GM23338 (cell line): ENCODE data around the gene PRR4. TPM values are rescaled to one million over a fixed set of nuclear protein-coding genes. Genes with fewer than 3 reads are reported as not detected.

Source experiments
- ATAC-seq: fragments of 200-7000 bp; cut with Tn5 transposase; 3 replicates; pipeline ENCODE4 v1.9.1; 2020
- DNase-seq: peaks from one replicate; pipeline ENCODE4 v3.0.0-alpha.2; 2015; ENCODE audit warnings: low spot score
- H2AFZ ChIP-seq: fragments of 200-600 bp; sonication (generic); 2 replicates; pipeline ENCODE4 v1.8.0; 2016; ENCODE audit warnings: antibody characterized with exemption, mild to moderate bottlenecking, moderate library complexity
- H3F3A ChIP-seq: fragments of 200-600 bp; sonication (generic); replicated peaks from 2 replicates; pipeline ENCODE4 v1.8.0; 2017; ENCODE audit warnings: antibody characterized with exemption, mixed run types, low read depth
- H3K27ac ChIP-seq: fragments of 200-600 bp; sonication (generic); 2 replicates; pipeline ENCODE4 v1.6.1; 2016; ENCODE audit warnings: low read depth
- H3K27me3 ChIP-seq: fragments of 200-600 bp; sonication (generic); 2 replicates; pipeline ENCODE4 v1.8.0; 2016; ENCODE audit warnings: mild to moderate bottlenecking, mixed run types, moderate library complexity; ENCODE audit not compliant: insufficient read depth
- H3K36me3 ChIP-seq: fragments of 200-600 bp; sonication (generic); 2 replicates; pipeline ENCODE4 v1.8.0; 2016; ENCODE audit warnings: mild to moderate bottlenecking; ENCODE audit not compliant: insufficient read depth
- H3K4me1 ChIP-seq: fragments of 200-600 bp; sonication (generic); 2 replicates; pipeline ENCODE4 v1.8.0; 2016; ENCODE audit warnings: mild to moderate bottlenecking, moderate library complexity; ENCODE audit not compliant: insufficient read depth
- H3K4me2 ChIP-seq: fragments of 200-600 bp; sonication (generic); 2 replicates; pipeline ENCODE4 v1.7.1; 2017; ENCODE audit warnings: mixed run types
- H3K4me3 ChIP-seq: fragments of 200-600 bp; sonication (generic); 2 replicates; pipeline ENCODE4 v1.6.1; 2016; ENCODE audit warnings: mixed run types
- H3K79me2 ChIP-seq: fragments of 200-600 bp; sonication (generic); replicated peaks from 2 replicates; pipeline ENCODE4 v1.8.0; 2017; ENCODE audit warnings: mild to moderate bottlenecking; ENCODE audit not compliant: insufficient read depth
- H3K9me2 ChIP-seq: fragments of 200-600 bp; sonication (generic); 2 replicates; pipeline ENCODE4 v1.8.0; 2017; ENCODE audit not compliant: insufficient read depth
- H4K20me1 ChIP-seq: fragments of 200-600 bp; sonication (generic); replicated peaks from 2 replicates; pipeline ENCODE4 v1.8.0; 2017; ENCODE audit warnings: mild to moderate bottlenecking; ENCODE audit not compliant: insufficient read depth
- H3K27ac Mint-ChIP-seq: 2 replicates; pipeline ENCODE4 v1.8.0; 2020; ENCODE audit warnings: inconsistent platforms, mild to moderate bottlenecking, moderate library complexity, mixed read lengths
- H3K27me3 Mint-ChIP-seq: 3 replicates; pipeline ENCODE4 v1.8.0; 2022; ENCODE audit warnings: low read depth, mild to moderate bottlenecking, moderate library complexity, mixed read lengths, inconsistent platforms; ENCODE audit not compliant: insufficient read depth, poor library complexity
- H3K36me3 Mint-ChIP-seq: 3 replicates; pipeline ENCODE4 v1.8.0; 2021; ENCODE audit warnings: low read depth, mild to moderate bottlenecking, inconsistent platforms, moderate library complexity, mixed read lengths
- H3K4me1 Mint-ChIP-seq: 3 replicates; pipeline ENCODE4 v1.8.0; 2020; ENCODE audit warnings: mild to moderate bottlenecking, inconsistent platforms, mixed read lengths
- H3K4me3 Mint-ChIP-seq: 3 replicates; pipeline ENCODE4 v1.8.0; 2021; ENCODE audit warnings: moderate library complexity, mild to moderate bottlenecking, inconsistent platforms, mixed read lengths
- H3K9me3 Mint-ChIP-seq: 3 replicates; pipeline ENCODE4 v1.8.0; 2020; ENCODE audit warnings: moderate library complexity, mild to moderate bottlenecking, inconsistent platforms, mixed read lengths
- CREB1 ChIP-seq: fragments of 250-450 bp; sonication (Bioruptor Pico); IDR thresholded peaks from 2 replicates; pipeline ENCODE4 v1.5.0; 2020; ENCODE audit warnings: low read depth, mild to moderate bottlenecking, moderate library complexity
- CTCF ChIP-seq, 2 experiments: fragments of 200-600 bp in 1 of 2; sonication (generic) in 1 of 2; conservative IDR thresholded peaks; 2 replicates each; pipeline versions ENCODE4 v1.5.1 to v1.6.1; 2016 to 2017; ENCODE audit warnings: antibody characterized with exemption in 2 of 2, low read depth in 2 of 2, mild to moderate bottlenecking in 2 of 2, moderate library complexity in 1 of 2
- ETS1 ChIP-seq: IDR thresholded peaks from 2 replicates; pipeline ENCODE4 v1.6.1; 2016; ENCODE audit warnings: antibody characterized with exemption
- EZH2 ChIP-seq: fragments of 200-600 bp; sonication (generic); IDR thresholded peaks from one replicate; pipeline ENCODE4 v1.8.0; 2017; ENCODE audit warnings: antibody characterized with exemption, mild to moderate bottlenecking, low read depth; ENCODE audit not compliant: unreplicated experiment
- EZH2phosphoT487 ChIP-seq: fragments of 200-600 bp; sonication (generic); IDR thresholded peaks from one replicate; pipeline ENCODE4 v1.8.1; 2018; ENCODE audit warnings: antibody characterized with exemption; ENCODE audit not compliant: unreplicated experiment
- JUNB ChIP-seq: IDR thresholded peaks from one replicate; pipeline ENCODE4 v1.6.1; 2016; ENCODE audit warnings: antibody characterized with exemption; ENCODE audit not compliant: unreplicated experiment
- NANOG ChIP-seq: IDR thresholded peaks from 2 replicates; pipeline ENCODE4 v1.6.1; 2016; ENCODE audit warnings: antibody characterized with exemption, borderline replicate concordance
- POLR2AphosphoS5 ChIP-seq: IDR thresholded peaks from 2 replicates; pipeline ENCODE4 v1.6.1; 2016; ENCODE audit warnings: antibody characterized with exemption, low read depth
- REST ChIP-seq: IDR thresholded peaks from one replicate; pipeline ENCODE4 v1.6.1; 2018; ENCODE audit warnings: antibody characterized with exemption; ENCODE audit not compliant: unreplicated experiment
- STAT1 ChIP-seq: IDR thresholded peaks from one replicate; pipeline ENCODE4 v1.6.1; 2016; ENCODE audit warnings: antibody characterized with exemption; ENCODE audit not compliant: unreplicated experiment
- ZNF114 ChIP-seq: fragments of 250-450 bp; sonication (Bioruptor Pico); IDR thresholded peaks from 2 replicates; pipeline ENCODE4 v1.5.0; 2020; ENCODE audit warnings: mild to moderate bottlenecking, moderate library complexity
- ZNF331 ChIP-seq: fragments of 250-450 bp; sonication (Bioruptor Pico); IDR thresholded peaks from 2 replicates; pipeline ENCODE4 v1.5.0; 2020; ENCODE audit warnings: low read depth, mild to moderate bottlenecking, moderate library complexity
- ZNF462 ChIP-seq: fragments of 250-450 bp; sonication (Bioruptor Pico); IDR thresholded peaks from 2 replicates; pipeline ENCODE4 v1.5.0; 2020; ENCODE audit warnings: mild to moderate bottlenecking, moderate library complexity
- polyA plus RNA-seq: library from polyadenylated mRNA; unstranded; fragments of >200 nt; fragmentation: Nextera tagmentation; extraction: Ambion mirVana; gene quantifications from 2 replicates; pipeline ENCODE4 v1.2.1, GENCODE V29; 2016
- total RNA-seq: library from RNA; depleted of rRNA; stranded (reverse); fragments of >200 nt; shearing (Covaris generic); gene quantifications from 2 replicates; pipeline ENCODE4 v1.2.3, GENCODE V29; 2014

PRR4 gene
- total and polyA plus RNA-seq, 2 experiments from 2014 or later, result 2.1 to 7.9 TPM

- Mint-ChIP-seq H3K4me1 (peaks cover 17% of the 10 kb centered on the region), H3K27ac (no peak within 1 kb of the TSS), H3K4me3 (no peak within 1 kb of the TSS), H3K9me3 (no peaks in the 10 kb centered on the region), H3K36me3 (no peaks in the 10 kb centered on the region), H3K27me3 (no peaks in the 10 kb centered on the region)
- Histone ChIP-seq H3K79me2 (no peaks in the 10 kb centered on the region), H3K27ac (no peak within 1 kb of the TSS), H3K4me2 (no peak within 1 kb of the TSS), H3K27me3 (no peaks in the 10 kb centered on the region), H3K9me2 (0 out of 2 replicates have a peak, but pooled peaks cover 5% of the 10 kb centered on the region), H3K4me3 (no peak within 1 kb of the TSS), H4K20me1 (no peaks in the 10 kb centered on the region), H2AFZ (no peak within 1 kb of the TSS), H3K36me3 (no peaks in the 10 kb centered on the region), H3F3A (no peaks in the 10 kb centered on the region), H3K4me1 (peaks cover 26% of the 10 kb centered on the region)
- TF ChIP-seq JUNB, result no peak
- TF ChIP-seq ZNF462, result no peak
- no peak for TF ChIP-seq POLR2AphosphoS5
- TF ChIP-seq EZH2, result no peak
- TF ChIP-seq EZH2phosphoT487, result no peak
- TF ChIP-seq ZNF114, result no peak
- no peak for TF ChIP-seq ZNF331 (CRISPR knock-in tag)
- no peak for TF ChIP-seq CTCF (conservative IDR thresholded peaks at IDR 0.05; ENCODE audit: low read depth in 2 of 2)
- no peak for TF ChIP-seq CREB1
- no peak for TF ChIP-seq NANOG
- no peak for TF ChIP-seq REST
- no peak for TF ChIP-seq STAT1
- no peak for TF ChIP-seq ETS1
- DNase-seq, result no peak
- ATAC-seq, result no peak
Observed at GRCh38 chr12:10807186-10807585, 42.1 kb downstream of the PRR4 start, which contains the start of gene TAS2R8. Gene TAS2R8 (minus strand): TSS chr12:10807286. CDS start chr12:10806980, 306 bp downstream.
